ENCODE results near the gene LARP1. TPM values are rescaled to one million over a fixed set of nuclear protein-coding genes. Genes with fewer than 3 reads are reported as not detected.

The LARP1 gene
- total and polyA plus RNA-seq, 10 of the 15 experiments (the other 5 are each of a cell fraction or from before 2014, with no cell fraction given) = 22.6 to 227 (median 60.8) TPM

- POLR2A ChIA-PET = interaction anchor here (0.5 to 2.2 kb wide), 7 partner anchors 9 to 1152 kb away, joined by 3 to 7 read pairs (median 3); partner anchors contain the start of gene CNOT8
- peak overlapping the region; percentile 62 for H3K27ac ChIP-seq (ENCODE audit: control insufficient read depth, insufficient read depth)
- ATAC-seq = peak; percentile 61
- H3K36me3 ChIP-seq (ENCODE audit: control insufficient read depth in 2 of 2, insufficient read depth in 2 of 2, low read length in 1 of 2) = peaks cover 2 to 4% of the 10 kb centered on the region in 2 experiments; a peak in 3 of 4 replicates
- SMC1A ChIA-PET (ENCODE audit: uncharacterized antibody, unreplicated experiment) = interaction anchor here (0.7 to 2.4 kb wide), 5 partner anchors 22 to 96 kb away, joined by 3 to 5 read pairs (median 4); no protein-coding TSS in a partner anchor
- peaks cover 11% of the 10 kb centered on the region for H4K20me1 ChIP-seq (ENCODE audit: control insufficient read depth, insufficient read depth)
- in situ Hi-C loops (cut with MboI) (no loop called here), intact Hi-C loops (cut with micrococcal nuclease; ENCODE audit: unreplicated experiment) (no loop called here)
- H3K9me3 ChIP-seq (replicated peaks; ENCODE audit: control insufficient read depth, insufficient read depth, low read length) = no peaks in the 10 kb centered on the region
- RAD21 ChIA-PET (ENCODE audit: unreplicated experiment) = interaction anchor here (1.0 to 1.2 kb wide), 4 partner anchors 23 to 258 kb away, joined by 3 to 6 read pairs (median 4); no protein-coding TSS in a partner anchor
- CTCF ChIA-PET = interaction anchor here (0.7 to 0.8 kb wide), 3 partner anchors 9 to 10 kb away, joined by 3 to 4 read pairs (median 4); no protein-coding TSS in a partner anchor
- no peak overlapping the region for H2AFZ ChIP-seq (ENCODE audit: control insufficient read depth, low read depth, low read length)
- peak overlapping the region; percentile 70 for H3K4me3 ChIP-seq
- BruUV-seq (replicated peaks) = TSS peak; percentile 30
- peaks cover 37% of the 10 kb centered on the region for H3K4me1 ChIP-seq (ENCODE audit: control insufficient read depth, insufficient read depth, low read length)
- WGBS (ENCODE audit: insufficient coverage, insufficient replicate concordance, low lambda C conversion rate, missing lambda C conversion rate) = 20% methylated on average over 5 of the region's 5 CpGs
- H3K9ac ChIP-seq (ENCODE audit: control insufficient read depth, insufficient read depth, low read length) = peak overlapping the region; percentile 8; the same call in 1 of the 2 replicates
- peak overlapping the region; percentile 98 for H3K4me2 ChIP-seq (ENCODE audit: control insufficient read depth, insufficient read depth)
- H3K79me2 ChIP-seq (ENCODE audit: control insufficient read depth, insufficient read depth, low read length) = peaks cover 97% of the 10 kb centered on the region
- no peak for DNase-seq (ENCODE audit: low read depth, low spot score)
- FAIRE-seq = no peak
- H3K27me3 ChIP-seq (replicated peaks in 1 of 2; ENCODE audit: control insufficient read depth in 2 of 2, insufficient read depth in 2 of 2, low read length in 1 of 2) = no peaks in the 10 kb centered on the region
- no peak for TF ChIP-seq ZSCAN29 (IDR thresholded peaks at IDR 0.05)
- no peak for TF ChIP-seq PAX5 (IDR thresholded peaks at IDR 0.05; ENCODE audit: borderline replicate concordance, low read depth, low read length)
- no peak for TF ChIP-seq CTCF (IDR thresholded peaks at IDR 0.05 in 2 of 3, conservative IDR thresholded peaks at IDR 0.05 in 1 of 3; ENCODE audit: control insufficient read depth in 2 of 3, extremely low read depth in 1 of 3, insufficient read depth in 1 of 3, low read depth in 3 of 3, low read length in 3 of 3)
- no peak for TF ChIP-seq ZNF687 (IDR thresholded peaks at IDR 0.05)
- TF ChIP-seq TBL1XR1 (IDR thresholded peaks at IDR 0.05; ENCODE audit: low read depth, low read length) = no peak
- TF ChIP-seq NR2C1 (IDR thresholded peaks at IDR 0.05) = no peak
- peak; percentile 51; the same call in 1 of the 2 replicates for TF ChIP-seq GATAD2B (conservative IDR thresholded peaks at IDR 0.05; ENCODE audit: low read depth)
- no peak for TF ChIP-seq PAX8 (IDR thresholded peaks at IDR 0.05)
- no peak for TF ChIP-seq BRCA1 (IDR thresholded peaks at IDR 0.05; ENCODE audit: low read depth, low read length)
- no peak for TF ChIP-seq PKNOX1 (IDR thresholded peaks at IDR 0.05)
- 0 out of 2 replicates have a peak, but pooled peaks have one; percentile 19 for TF ChIP-seq DPF2 (IDR thresholded peaks at IDR 0.05)
- no peak for TF ChIP-seq SIX5 (IDR thresholded peaks at IDR 0.05; ENCODE audit: low read depth, low read length, severe bottlenecking)
- no peak for TF ChIP-seq BCL3 (IDR thresholded peaks at IDR 0.05; ENCODE audit: borderline replicate concordance, insufficient read depth, low read depth, low read length, poor library complexity, severe bottlenecking)
- no peak for TF ChIP-seq RELA (IDR thresholded peaks at IDR 0.05; ENCODE audit: borderline replicate concordance, partially characterized antibody)
- TF ChIP-seq ZZZ3 (IDR thresholded peaks at IDR 0.05; ENCODE audit: control insufficient read depth, insufficient read length, low read depth) = no peak
Observed at GRCh38 chr5:154761046-154761736, 6.0 kb downstream of the LARP1 start.

Data from GM12878 (cell line).